Upper lobe of left lung (tissue), 4 donors: Measurements from ENCODE around the gene TFAP2A.

Source experiments
- EP300 ChIP-seq, 4 donors: sonication (generic); formaldehyde crosslinking; IDR thresholded peaks; one replicate each; pipeline ENCODE4 v1.5.1; 2017; ENCODE audit warnings: antibody characterized with exemption in 4 of 4, control low read depth in 2 of 4
- POLR2AphosphoS5 ChIP-seq, 2 donors: sonication (generic); formaldehyde crosslinking; IDR thresholded peaks; one replicate each; pipeline ENCODE4 v1.5.1; 2017; ENCODE audit warnings: antibody characterized with exemption in 2 of 2
- TF ChIP-seq, protein P1 (sequence below), 6 experiments: fragments of 450-650 bp in 4 of 6; fragments of 200-600 bp in 2 of 6; sonication (generic) in 2 of 6; IDR thresholded peaks; one replicate each; pipeline ENCODE4 v1.5.1; 2016 to 2019; ENCODE audit warnings: antibody characterized with exemption in 6 of 6

DNA sequence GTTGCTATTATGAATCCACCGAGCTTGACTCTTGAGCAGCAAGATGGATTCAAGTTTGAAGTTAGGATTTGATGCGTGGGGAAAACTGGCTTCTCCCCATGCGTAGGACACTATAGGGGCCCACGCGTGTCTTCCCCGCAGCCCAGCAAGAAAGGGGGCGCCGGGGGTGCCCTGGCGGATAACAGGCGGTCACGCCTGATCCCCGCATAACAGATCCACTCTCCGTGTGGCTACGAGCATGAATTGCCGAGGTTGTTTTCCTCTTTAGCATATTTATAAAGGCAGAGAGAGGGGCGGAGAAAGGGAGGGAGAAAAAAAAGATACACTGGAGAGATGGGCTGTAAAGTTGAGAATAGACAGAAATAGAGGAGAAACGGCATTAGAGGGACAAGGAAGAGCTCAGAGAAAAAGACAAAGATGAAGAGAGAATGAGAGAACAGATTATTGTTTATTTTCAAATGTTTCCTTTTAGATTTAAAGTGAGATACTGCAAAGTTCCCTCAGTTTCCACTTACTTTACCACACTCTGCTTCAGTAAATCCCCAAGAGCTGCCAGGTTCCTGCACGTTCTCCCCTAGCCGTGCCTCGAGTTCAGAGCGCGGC lies 32.0 kb downstream of the TFAP2A start:
- TF ChIP-seq, protein P1, sequence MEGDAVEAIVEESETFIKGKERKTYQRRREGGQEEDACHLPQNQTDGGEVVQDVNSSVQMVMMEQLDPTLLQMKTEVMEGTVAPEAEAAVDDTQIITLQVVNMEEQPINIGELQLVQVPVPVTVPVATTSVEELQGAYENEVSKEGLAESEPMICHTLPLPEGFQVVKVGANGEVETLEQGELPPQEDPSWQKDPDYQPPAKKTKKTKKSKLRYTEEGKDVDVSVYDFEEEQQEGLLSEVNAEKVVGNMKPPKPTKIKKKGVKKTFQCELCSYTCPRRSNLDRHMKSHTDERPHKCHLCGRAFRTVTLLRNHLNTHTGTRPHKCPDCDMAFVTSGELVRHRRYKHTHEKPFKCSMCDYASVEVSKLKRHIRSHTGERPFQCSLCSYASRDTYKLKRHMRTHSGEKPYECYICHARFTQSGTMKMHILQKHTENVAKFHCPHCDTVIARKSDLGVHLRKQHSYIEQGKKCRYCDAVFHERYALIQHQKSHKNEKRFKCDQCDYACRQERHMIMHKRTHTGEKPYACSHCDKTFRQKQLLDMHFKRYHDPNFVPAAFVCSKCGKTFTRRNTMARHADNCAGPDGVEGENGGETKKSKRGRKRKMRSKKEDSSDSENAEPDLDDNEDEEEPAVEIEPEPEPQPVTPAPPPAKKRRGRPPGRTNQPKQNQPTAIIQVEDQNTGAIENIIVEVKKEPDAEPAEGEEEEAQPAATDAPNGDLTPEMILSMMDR (IDR thresholded peaks at IDR 0.05) = no peak
- TF ChIP-seq POLR2AphosphoS5 (IDR thresholded peaks at IDR 0.05) (no peak), EP300 (IDR thresholded peaks at IDR 0.05) (no peak)
